NB4 (cell line): Measurements from ENCODE around the gene TMEM260.

ENCODE experiments used
- POLR2A ChIP-seq: IDR thresholded peaks from 2 replicates; pipeline ENCODE4 v1.6.1; 2011; ENCODE audit warnings: mild to moderate bottlenecking; ENCODE audit not compliant: insufficient read length; ENCODE audit errors: extremely low read depth
- TF ChIP-seq, protein P1 (sequence below): IDR thresholded peaks from one replicate; pipeline ENCODE4 v1.5.1; 2012; ENCODE audit warnings: low read depth, low read length

DNA sequence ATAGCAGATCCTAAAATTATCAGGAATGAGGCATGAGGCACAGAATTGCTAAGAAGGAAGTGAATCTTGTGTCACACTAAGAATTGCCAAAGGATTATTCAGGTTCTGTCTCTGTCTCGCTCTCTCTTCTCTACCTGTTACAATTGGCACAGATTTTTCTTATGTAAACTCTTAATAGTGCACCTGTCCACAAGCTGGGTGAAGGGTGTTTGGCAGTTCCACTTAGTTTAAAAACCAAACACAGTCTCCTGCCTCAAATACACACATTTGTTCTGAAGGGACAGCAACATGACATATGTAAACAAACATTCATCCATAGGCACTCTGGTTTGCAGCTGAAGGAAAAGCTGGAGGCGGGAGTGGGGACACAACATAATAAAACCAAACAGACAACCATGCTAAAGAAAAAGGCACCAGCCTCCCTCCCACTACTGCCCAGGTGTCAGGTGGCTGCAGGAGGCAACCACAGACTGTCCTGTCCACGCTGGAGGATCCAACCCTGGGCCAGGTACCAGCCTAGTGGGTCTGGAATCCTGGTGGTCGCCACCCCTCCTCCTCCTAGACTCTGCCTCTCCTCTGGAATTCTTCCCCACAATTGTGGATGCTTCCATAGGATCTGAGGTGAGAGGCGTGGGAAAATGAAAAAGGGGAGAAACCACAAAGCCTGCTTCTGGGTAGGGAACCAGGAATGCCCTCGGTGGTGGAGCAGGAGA is 81.2 kb downstream of the TMEM260 start:
- TF ChIP-seq POLR2A: no peak
- TF ChIP-seq, protein P1, sequence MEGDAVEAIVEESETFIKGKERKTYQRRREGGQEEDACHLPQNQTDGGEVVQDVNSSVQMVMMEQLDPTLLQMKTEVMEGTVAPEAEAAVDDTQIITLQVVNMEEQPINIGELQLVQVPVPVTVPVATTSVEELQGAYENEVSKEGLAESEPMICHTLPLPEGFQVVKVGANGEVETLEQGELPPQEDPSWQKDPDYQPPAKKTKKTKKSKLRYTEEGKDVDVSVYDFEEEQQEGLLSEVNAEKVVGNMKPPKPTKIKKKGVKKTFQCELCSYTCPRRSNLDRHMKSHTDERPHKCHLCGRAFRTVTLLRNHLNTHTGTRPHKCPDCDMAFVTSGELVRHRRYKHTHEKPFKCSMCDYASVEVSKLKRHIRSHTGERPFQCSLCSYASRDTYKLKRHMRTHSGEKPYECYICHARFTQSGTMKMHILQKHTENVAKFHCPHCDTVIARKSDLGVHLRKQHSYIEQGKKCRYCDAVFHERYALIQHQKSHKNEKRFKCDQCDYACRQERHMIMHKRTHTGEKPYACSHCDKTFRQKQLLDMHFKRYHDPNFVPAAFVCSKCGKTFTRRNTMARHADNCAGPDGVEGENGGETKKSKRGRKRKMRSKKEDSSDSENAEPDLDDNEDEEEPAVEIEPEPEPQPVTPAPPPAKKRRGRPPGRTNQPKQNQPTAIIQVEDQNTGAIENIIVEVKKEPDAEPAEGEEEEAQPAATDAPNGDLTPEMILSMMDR: no peak
